Activated T-helper 1 cell treated with anti-CD3 and anti-CD28 coated beads, Interleukin-12 subunit alpha, Interleukin-12 subunit beta, Interleukin-2, Interleukin-4 antibody, amounts not matched to agents 30 ng/mL and 10 ng/mL and 1 ng/mL, durations not matched to agents 14 hours and 24 hours and 36 hours (primary cell): Measurements from ENCODE around the gene UBE4A. TPM values are rescaled to one million over a fixed set of nuclear protein-coding genes. Genes with fewer than 3 reads are reported as not detected.

ENCODE experiments used
- DNase-seq: peaks from one replicate; pipeline ENCODE4 v3.0.0; 2021; ENCODE audit warnings: low spot score
- H3K27ac Mint-ChIP-seq: one replicate; pipeline ENCODE4 v1.8.0; 2021; ENCODE audit warnings: mild to moderate bottlenecking, mixed read lengths
- H3K27me3 Mint-ChIP-seq: one replicate; pipeline ENCODE4 v1.8.0; 2022; ENCODE audit warnings: mild to moderate bottlenecking, moderate library complexity, mixed read lengths; ENCODE audit not compliant: insufficient read depth
- H3K36me3 Mint-ChIP-seq: one replicate; pipeline ENCODE4 v1.8.0; 2021; ENCODE audit warnings: low read depth, mixed read lengths
- H3K4me1 Mint-ChIP-seq: one replicate; pipeline ENCODE4 v1.8.0; 2021; ENCODE audit warnings: low read depth, mixed read lengths
- H3K4me3 Mint-ChIP-seq: one replicate; pipeline ENCODE4 v1.8.0; 2021; ENCODE audit warnings: mild to moderate bottlenecking, moderate library complexity, mixed read lengths
- H3K9me3 Mint-ChIP-seq: one replicate; pipeline ENCODE4 v1.8.0; 2021; ENCODE audit warnings: mixed read lengths
- intact Hi-C: fragments of 100-400 bp; cut with micrococcal nuclease; formaldehyde crosslinking; loops from one replicate; pipeline ENCODE4 v1.15.1; 2024
- total RNA-seq: library from RNA; stranded (reverse); gene quantifications from 2 replicates; pipeline ENCODE4 v1.2.3, GENCODE V29; 2022

The UBE4A gene, protein sequence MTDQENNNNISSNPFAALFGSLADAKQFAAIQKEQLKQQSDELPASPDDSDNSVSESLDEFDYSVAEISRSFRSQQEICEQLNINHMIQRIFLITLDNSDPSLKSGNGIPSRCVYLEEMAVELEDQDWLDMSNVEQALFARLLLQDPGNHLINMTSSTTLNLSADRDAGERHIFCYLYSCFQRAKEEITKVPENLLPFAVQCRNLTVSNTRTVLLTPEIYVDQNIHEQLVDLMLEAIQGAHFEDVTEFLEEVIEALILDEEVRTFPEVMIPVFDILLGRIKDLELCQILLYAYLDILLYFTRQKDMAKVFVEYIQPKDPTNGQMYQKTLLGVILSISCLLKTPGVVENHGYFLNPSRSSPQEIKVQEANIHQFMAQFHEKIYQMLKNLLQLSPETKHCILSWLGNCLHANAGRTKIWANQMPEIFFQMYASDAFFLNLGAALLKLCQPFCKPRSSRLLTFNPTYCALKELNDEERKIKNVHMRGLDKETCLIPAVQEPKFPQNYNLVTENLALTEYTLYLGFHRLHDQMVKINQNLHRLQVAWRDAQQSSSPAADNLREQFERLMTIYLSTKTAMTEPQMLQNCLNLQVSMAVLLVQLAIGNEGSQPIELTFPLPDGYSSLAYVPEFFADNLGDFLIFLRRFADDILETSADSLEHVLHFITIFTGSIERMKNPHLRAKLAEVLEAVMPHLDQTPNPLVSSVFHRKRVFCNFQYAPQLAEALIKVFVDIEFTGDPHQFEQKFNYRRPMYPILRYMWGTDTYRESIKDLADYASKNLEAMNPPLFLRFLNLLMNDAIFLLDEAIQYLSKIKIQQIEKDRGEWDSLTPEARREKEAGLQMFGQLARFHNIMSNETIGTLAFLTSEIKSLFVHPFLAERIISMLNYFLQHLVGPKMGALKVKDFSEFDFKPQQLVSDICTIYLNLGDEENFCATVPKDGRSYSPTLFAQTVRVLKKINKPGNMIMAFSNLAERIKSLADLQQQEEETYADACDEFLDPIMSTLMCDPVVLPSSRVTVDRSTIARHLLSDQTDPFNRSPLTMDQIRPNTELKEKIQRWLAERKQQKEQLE
- 44.1 and 46.0 TPM in 2 replicates for total RNA-seq

- intact Hi-C loops: loop anchor here (1.0 to 2.0 kb wide), 8 partner anchors 15 to 215 kb away; partner anchors contain the start of genes ARCN1, ATP5MG, CD3E and CD3G
- DNase-seq: peak; percentile 94
- peaks cover 39% of the 10 kb centered on the region for H3K4me1 Mint-ChIP-seq
- H3K27ac Mint-ChIP-seq: peak within 1 kb of the TSS; percentile 89
- peak within 1 kb of the TSS; percentile 95 for H3K4me3 Mint-ChIP-seq
- no peaks in the 10 kb centered on the region for H3K27me3 Mint-ChIP-seq
- peaks cover 16% of the 10 kb centered on the region for H3K36me3 Mint-ChIP-seq
- no peaks in the 10 kb centered on the region for H3K9me3 Mint-ChIP-seq
Measured at GRCh38 chr11:118359295-118359958, at the start of gene UBE4A. UBE4A (plus strand) TSS chr11:118359600; CDS start chr11:118365081, 5,481 bp downstream.

- peaks cover 76% of the 10 kb centered on the region for H3K36me3 Mint-ChIP-seq
- peak overlapping the region; percentile 43 for H3K4me3 Mint-ChIP-seq
Measured at GRCh38 chr11:118310271-118310670, 49.1 kb upstream of the UBE4A start.

GRCh38 chr11:118310781-118311485, 48.5 kb upstream of the UBE4A start:
- Mint-ChIP-seq H3K4me1 (peaks cover 78% of the 10 kb centered on the region), H3K36me3 (peaks cover 78% of the 10 kb centered on the region), H3K9me3 (no peaks in the 10 kb centered on the region), H3K27me3 (no peaks in the 10 kb centered on the region), H3K4me3 (no peak overlapping the region), H3K27ac (peak overlapping the region; percentile 32)
- intact Hi-C loops: no loop called here
- DNase-seq: no peak

More at GRCh38 chr11:118310271-118310670, 49.1 kb upstream of the UBE4A start:
- H3K27me3 Mint-ChIP-seq: no peaks in the 10 kb centered on the region
- H3K4me1 Mint-ChIP-seq: peaks cover 75% of the 10 kb centered on the region
- no peak for DNase-seq
- no peaks in the 10 kb centered on the region for H3K9me3 Mint-ChIP-seq
- intact Hi-C loops: no loop called here
- peak overlapping the region; percentile 72 for H3K27ac Mint-ChIP-seq

GRCh38 chr11:118311518-118311917, 47.9 kb upstream of the UBE4A start:
- Mint-ChIP-seq H3K27me3 (no peaks in the 10 kb centered on the region), H3K9me3 (no peaks in the 10 kb centered on the region), H3K27ac (no peak overlapping the region), H3K36me3 (peaks cover 80% of the 10 kb centered on the region), H3K4me3 (no peak overlapping the region), H3K4me1 (peaks cover 81% of the 10 kb centered on the region)
- no peak for DNase-seq
- intact Hi-C loops: no loop called here

- H3K27me3 Mint-ChIP-seq: no peaks in the 10 kb centered on the region
- peak overlapping the region; percentile 69 for H3K27ac Mint-ChIP-seq
- DNase-seq: no peak
- intact Hi-C loops: no loop called here
- peaks cover 81% of the 10 kb centered on the region for H3K4me1 Mint-ChIP-seq
- H3K4me3 Mint-ChIP-seq: no peak overlapping the region
- H3K9me3 Mint-ChIP-seq: no peaks in the 10 kb centered on the region
- H3K36me3 Mint-ChIP-seq: peaks cover 77% of the 10 kb centered on the region
Measured at GRCh38 chr11:118312328-118312727, 47.1 kb upstream of the UBE4A start.

GRCh38 chr11:118313242-118313641, 46.2 kb upstream of the UBE4A start:
- peaks cover 68% of the 10 kb centered on the region for H3K36me3 Mint-ChIP-seq
- H3K27me3 Mint-ChIP-seq: no peaks in the 10 kb centered on the region
- intact Hi-C loops: no loop called here
- no peaks in the 10 kb centered on the region for H3K9me3 Mint-ChIP-seq
- H3K4me1 Mint-ChIP-seq: peaks cover 79% of the 10 kb centered on the region
- no peak overlapping the region for H3K4me3 Mint-ChIP-seq
- H3K27ac Mint-ChIP-seq: no peak overlapping the region
- no peak for DNase-seq

DNA sequence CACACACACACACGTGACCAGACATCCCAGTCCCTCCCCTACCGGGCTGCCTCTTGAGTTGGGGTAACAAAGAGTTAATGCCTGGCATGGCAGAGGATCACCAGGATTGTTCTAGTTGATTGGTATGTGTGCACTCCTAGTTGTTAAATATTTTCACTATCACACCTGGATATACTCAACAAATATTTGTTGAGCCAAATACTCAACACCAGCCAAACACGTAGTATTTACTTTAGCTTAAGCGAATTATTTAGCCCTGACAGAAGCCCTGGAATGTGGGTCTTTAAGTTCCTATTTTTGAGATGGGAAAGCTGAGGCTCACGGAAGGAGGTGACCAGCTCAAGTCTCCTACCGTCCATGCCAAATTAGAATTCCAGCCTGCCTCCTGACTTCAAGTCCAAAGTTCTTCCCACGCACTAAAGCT, 44.4 kb upstream of the UBE4A start:
- intact Hi-C loops: no loop called here
- H3K36me3 Mint-ChIP-seq: peaks cover 62% of the 10 kb centered on the region
- peak overlapping the region; percentile 86 for H3K27ac Mint-ChIP-seq
- no peak overlapping the region for H3K4me3 Mint-ChIP-seq
- H3K4me1 Mint-ChIP-seq: peaks cover 81% of the 10 kb centered on the region
- no peak for DNase-seq
- no peaks in the 10 kb centered on the region for H3K27me3 Mint-ChIP-seq
- H3K9me3 Mint-ChIP-seq: no peaks in the 10 kb centered on the region

- peaks cover 72% of the 10 kb centered on the region for H3K4me1 Mint-ChIP-seq
- DNase-seq: no peak
- no peak overlapping the region for H3K4me3 Mint-ChIP-seq
- peaks cover 39% of the 10 kb centered on the region for H3K36me3 Mint-ChIP-seq
- intact Hi-C loops: no loop called here
- no peaks in the 10 kb centered on the region for H3K9me3 Mint-ChIP-seq
- H3K27me3 Mint-ChIP-seq: no peaks in the 10 kb centered on the region
- no peak overlapping the region for H3K27ac Mint-ChIP-seq
Measured at GRCh38 chr11:118318124-118318523, 41.3 kb upstream of the UBE4A start.

DNA sequence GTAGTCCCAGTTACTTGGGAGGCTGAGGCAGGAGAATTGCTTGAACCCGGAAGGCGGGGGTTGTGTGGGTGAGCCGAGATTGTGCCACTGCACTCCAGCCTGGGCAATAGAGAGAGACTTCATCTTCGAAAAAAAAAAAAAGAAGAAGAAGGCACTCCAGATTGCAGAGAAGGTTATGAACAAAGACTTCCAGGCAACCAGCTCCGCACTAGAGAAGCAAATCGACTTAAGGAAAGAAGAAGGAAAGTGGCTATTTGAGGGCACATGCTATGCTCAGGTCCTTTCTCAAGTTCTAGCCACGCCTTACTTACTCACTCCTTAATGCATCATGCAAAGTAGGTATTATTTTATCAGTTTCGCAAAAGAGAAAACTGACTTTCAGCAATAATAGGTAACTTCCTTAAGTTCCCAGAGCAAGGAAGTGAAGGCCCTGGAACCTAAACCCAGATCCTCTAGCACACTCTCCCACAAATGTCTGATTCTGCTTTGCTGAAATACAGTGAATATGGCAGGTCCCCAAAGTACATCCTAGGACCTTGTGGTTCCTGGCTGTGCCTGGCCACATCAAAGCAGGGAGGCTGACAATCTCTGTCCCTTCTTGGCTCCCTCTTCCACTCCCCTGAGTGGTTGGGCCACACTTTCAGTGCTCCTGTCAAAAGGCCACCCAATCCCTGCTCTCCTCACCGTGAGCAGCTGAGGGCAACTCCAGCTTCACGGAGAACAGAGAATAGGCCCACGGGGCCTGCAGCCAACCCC, 40.6 kb upstream of the UBE4A start:
- no peak for DNase-seq
- Mint-ChIP-seq H3K36me3 (peaks cover 41% of the 10 kb centered on the region), H3K4me1 (peaks cover 69% of the 10 kb centered on the region), H3K27me3 (no peaks in the 10 kb centered on the region), H3K9me3 (no peaks in the 10 kb centered on the region), H3K4me3 (no peak overlapping the region), H3K27ac (no peak overlapping the region)
- intact Hi-C loops: no loop called here

- Mint-ChIP-seq H3K4me3 (no peak overlapping the region), H3K27me3 (no peaks in the 10 kb centered on the region), H3K27ac (peak overlapping the region; percentile 37), H3K4me1 (peaks cover 64% of the 10 kb centered on the region), H3K36me3 (peaks cover 35% of the 10 kb centered on the region), H3K9me3 (no peaks in the 10 kb centered on the region)
- DNase-seq: no peak
- intact Hi-C loops: no loop called here
Measured at GRCh38 chr11:118319337-118319707, 40.1 kb upstream of the UBE4A start.

DNA sequence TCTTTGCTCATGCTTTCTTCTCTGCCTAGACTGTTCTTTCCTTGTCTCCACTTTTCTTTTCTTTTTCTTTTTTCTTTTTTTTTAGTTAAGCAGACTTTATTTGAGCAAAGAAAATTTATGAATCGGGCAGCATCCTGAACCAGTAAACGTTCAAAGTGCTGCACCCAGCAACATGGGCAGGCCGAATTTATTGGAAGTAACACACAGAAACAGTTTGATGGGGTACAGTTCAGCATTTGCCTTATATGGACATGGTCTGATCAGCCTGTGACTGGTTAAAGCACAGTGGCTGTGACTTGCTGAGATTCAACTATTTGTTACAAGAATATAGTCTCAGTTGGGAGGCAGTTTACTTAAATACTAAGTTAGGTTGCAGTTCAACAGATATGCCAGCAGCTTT, 38.9 kb upstream of the UBE4A start:
- H3K36me3 Mint-ChIP-seq: peaks cover 29% of the 10 kb centered on the region
- no peaks in the 10 kb centered on the region for H3K9me3 Mint-ChIP-seq
- peaks cover 57% of the 10 kb centered on the region for H3K4me1 Mint-ChIP-seq
- no peak overlapping the region for H3K27ac Mint-ChIP-seq
- no peaks in the 10 kb centered on the region for H3K27me3 Mint-ChIP-seq
- no peak for DNase-seq
- intact Hi-C loops: no loop called here
- H3K4me3 Mint-ChIP-seq: no peak overlapping the region
